IMR-90 (cell line): ENCODE results near the gene TNS3. TPM values are rescaled to one million over a fixed set of nuclear protein-coding genes. Genes with fewer than 3 reads are reported as not detected.
"Not testable (repeated sequence)": the region's sequence is repeated elsewhere in the genome, so short reads cannot be mapped to it uniquely, and the experiment has no call there.

Source experiments
- ATAC-seq: fragments of 200-7000 bp; cut with Tn5 transposase; 2 replicates; pipeline ENCODE4 v1.9.1; 2020; ENCODE audit warnings: low read depth, mild to moderate bottlenecking, moderate library complexity
- BruUV-seq: library from RNA; stranded (reverse); fragments of 400-500 nt; replicated peaks from 2 replicates; lab custom pipeline; 2021; lab: Mats Ljungman, UMichigan
- CTCF ChIA-PET: fragments of 300-600 bp; formaldehyde crosslinking; extraction: SDS; loops from one replicate; lab custom pipeline; 2021; ENCODE audit warnings: antibody characterized with exemption; lab: Yijun Ruan, JAX
- POLR2A ChIA-PET: fragments of 300-600 bp; sonication (Branson Sonifier 250); formaldehyde crosslinking; loops from one replicate; lab custom pipeline; 2022; ENCODE audit warnings: antibody characterized with exemption; ENCODE audit not compliant: unreplicated experiment; lab: Charles Lee
- DNase-seq: peaks from one replicate; pipeline ENCODE4 v3.0.0; 2013
- H2AFZ ChIP-seq: replicated peaks from 2 replicates; pipeline ENCODE3; 2013; ENCODE audit warnings: low read length, mild to moderate bottlenecking; ENCODE audit not compliant: poor library complexity
- H2AK5ac ChIP-seq: 2 replicates; pipeline ENCODE4 v1.6.1; 2013; ENCODE audit warnings: low read depth, low read length, inconsistent platforms
- H2AK9ac ChIP-seq: replicated peaks from 2 replicates; pipeline ENCODE3; 2013; ENCODE audit warnings: mild to moderate bottlenecking, low read depth, low read length, moderate library complexity; ENCODE audit not compliant: poor library complexity
- H2BK120ac ChIP-seq: 2 replicates; pipeline ENCODE4 v1.6.1; 2013; ENCODE audit warnings: low read depth, low read length, inconsistent platforms
- H2BK15ac ChIP-seq: 3 replicates; pipeline ENCODE4 v1.6.1; 2013; ENCODE audit warnings: low read depth, low read length, inconsistent platforms
- H2BK20ac ChIP-seq: 2 replicates; pipeline ENCODE4 v1.6.1; 2013; ENCODE audit warnings: low read depth, mild to moderate bottlenecking, inconsistent platforms, low read length, moderate library complexity
- H2BK5ac ChIP-seq: 2 replicates; pipeline ENCODE4 v1.6.1; 2013; ENCODE audit warnings: mild to moderate bottlenecking, low read depth, low read length, inconsistent platforms; ENCODE audit not compliant: poor library complexity, severe bottlenecking
- H3K14ac ChIP-seq: replicated peaks from 2 replicates; pipeline ENCODE4 v1.6.1; 2013; ENCODE audit warnings: low read depth, low read length, inconsistent platforms
- H3K18ac ChIP-seq: 2 replicates; pipeline ENCODE4 v1.6.1; 2013; ENCODE audit warnings: low read depth, low read length, control low read depth
- H3K23ac ChIP-seq: 2 replicates; pipeline ENCODE4 v1.6.1; 2013; ENCODE audit warnings: low read depth, low read length, inconsistent platforms
- H3K27ac ChIP-seq: 2 replicates; pipeline ENCODE4 v1.5.1; 2013; ENCODE audit warnings: mild to moderate bottlenecking, control low read depth, low read length; ENCODE audit not compliant: insufficient read depth
- H3K27me3 ChIP-seq: 2 replicates; pipeline ENCODE4 v1.6.1; 2013; ENCODE audit warnings: low read length; ENCODE audit not compliant: control insufficient read depth, insufficient read depth
- H3K36me3 ChIP-seq: 2 replicates; pipeline ENCODE4 v1.6.1; 2013; ENCODE audit warnings: low read length, mixed read lengths; ENCODE audit not compliant: control insufficient read depth, insufficient read depth
- H3K4ac ChIP-seq: 2 replicates; pipeline ENCODE4 v1.6.1; 2013; ENCODE audit warnings: low read depth, low read length, inconsistent platforms
- H3K4me1 ChIP-seq: 2 replicates; pipeline ENCODE4 v1.6.1; 2013; ENCODE audit warnings: low read length, mixed read lengths; ENCODE audit not compliant: control insufficient read depth, insufficient read depth
- H3K4me2 ChIP-seq: 2 replicates; pipeline ENCODE4 v1.6.1; 2013; ENCODE audit warnings: low read depth, mild to moderate bottlenecking, control low read depth, low read length, moderate library complexity
- H3K4me3 ChIP-seq: 2 replicates; pipeline ENCODE4 v1.5.1; 2013; ENCODE audit warnings: low read depth, mild to moderate bottlenecking, control low read depth, low read length, moderate library complexity; ENCODE audit not compliant: insufficient read depth
- H3K56ac ChIP-seq: 2 replicates; pipeline ENCODE4 v1.6.1; 2013; ENCODE audit warnings: low read length, inconsistent platforms; ENCODE audit not compliant: insufficient read depth; ENCODE audit errors: extremely low read depth
- H3K79me1 ChIP-seq, 2 experiments: 2 replicates each; pipeline ENCODE4 v1.6.1; 2013; ENCODE audit warnings: low read length in 2 of 2, inconsistent platforms in 1 of 2, low read depth in 1 of 2
- H3K9ac ChIP-seq: 2 replicates; pipeline ENCODE4 v1.6.1; 2013; ENCODE audit warnings: low read depth, low read length, control low read depth
- H3K9me1 ChIP-seq: 2 replicates; pipeline ENCODE4 v1.6.1; 2013; ENCODE audit warnings: low read length, inconsistent platforms; ENCODE audit not compliant: insufficient read depth
- H3K9me3 ChIP-seq: 2 replicates; pipeline ENCODE4 v1.6.1; 2013; ENCODE audit warnings: low read length; ENCODE audit not compliant: control insufficient read depth, insufficient read depth
- H4K20me1 ChIP-seq: 2 replicates; pipeline ENCODE4 v1.6.1; 2013; ENCODE audit warnings: low read length, inconsistent platforms; ENCODE audit not compliant: insufficient read depth
- H4K5ac ChIP-seq: 2 replicates; pipeline ENCODE4 v1.6.1; 2013; ENCODE audit warnings: mild to moderate bottlenecking, low read depth, low read length, control low read depth
- H4K8ac ChIP-seq, 2 experiments: 2 replicates each; pipeline ENCODE4 v1.6.1; 2013; ENCODE audit warnings: low read depth in 2 of 2, low read length in 2 of 2, control low read depth in 1 of 2, inconsistent platforms in 1 of 2
- H4K91ac ChIP-seq: 2 replicates; pipeline ENCODE4 v1.6.1; 2013; ENCODE audit warnings: low read depth, low read length, inconsistent platforms; ENCODE audit not compliant: insufficient read depth
- CEBPB ChIP-seq: IDR thresholded peaks from 2 replicates; pipeline ENCODE4 v1.6.1; 2012; ENCODE audit warnings: low read depth, low read length, improper control_type of control experiment
- WGBS, 2 experiments: methylation state at CpG; one replicate each; pipeline versions ENCODE4 v1.1.5 to v1.1.7; 2013; ENCODE audit warnings: missing lambda C conversion rate in 2 of 2; ENCODE audit not compliant: insufficient read length in 1 of 2; ENCODE audit errors: extremely low coverage in 2 of 2; 5-methylcytosine and 5-hydroxymethylcytosine counted together
- dilution Hi-C: fragments of 300-500 bp; cut with HindIII; formaldehyde crosslinking; loops from one replicate; pipeline ENCODE4 v1.14.3; 2018; ENCODE audit warnings: low sequenced_read_pairs; ENCODE audit not compliant: unreplicated experiment
- in situ Hi-C: fragments of 300-500 bp; cut with MboI; formaldehyde crosslinking; loops from 3 replicates; pipeline ENCODE4 v1.14.3; 2019; ENCODE audit warnings: low sequenced_read_pairs, inconsistent platforms, mixed read lengths
- intact Hi-C: fragments of 100-400 bp; cut with micrococcal nuclease; formaldehyde crosslinking; loops from 2 replicates; pipeline ENCODE4 v1.10.0; 2022
- polyA plus RNA-seq, 3 experiments: library from polyadenylated mRNA; depleted of rRNA; stranded (reverse); fragments of >200 nt; gene quantifications; 2 replicates each; pipeline ENCODE4 v1.2.3, GENCODE V29; 2012; ENCODE audit warnings: low replicate concordance in 1 of 3
- total RNA-seq: library from RNA; depleted of rRNA; stranded (reverse); fragments of >200 nt; gene quantifications from 2 replicates; pipeline ENCODE4 v1.2.3, GENCODE V29; 2012

Gene TNS3
- total and polyA plus RNA-seq, 2 of the 4 experiments (the other 2 are of a cell fraction): 64.3 to 79.2 TPM

- H4K8ac ChIP-seq, H4K5ac ChIP-seq, H3K23ac ChIP-seq, H3K9ac ChIP-seq, H3K4me2 ChIP-seq, BruUV-seq, H3K9me3 ChIP-seq, H3K18ac ChIP-seq, in situ Hi-C loops, H2AK5ac ChIP-seq, H3K27ac ChIP-seq, DNase-seq, H3K56ac ChIP-seq, H3K27me3 ChIP-seq, H2AK9ac ChIP-seq, dilution Hi-C loops, H2BK15ac ChIP-seq, POLR2A ChIA-PET, H2BK5ac ChIP-seq, H4K91ac ChIP-seq, CTCF ChIA-PET, H3K4me1 ChIP-seq, H2BK120ac ChIP-seq, ATAC-seq, intact Hi-C loops, H3K14ac ChIP-seq, H2AFZ ChIP-seq, H2BK20ac ChIP-seq, H3K4me3 ChIP-seq: not testable (repeated sequence)
- Histone ChIP-seq H4K20me1 (peaks cover 47% of the 10 kb centered on the region), H3K79me1 (peaks cover 39 to 73% of the 10 kb centered on the region in 2 experiments), H3K36me3 (peaks cover 21% of the 10 kb centered on the region), H3K4ac (0 out of 2 replicates have a peak overlapping the region, but pooled peaks have one; percentile 36), H3K9me1 (peaks cover 34% of the 10 kb centered on the region)
- peak; percentile 89 for TF ChIP-seq CEBPB
- no CpG with 5 or more reads among the region's 8 CpGs for WGBS, 2 experiments
These were observed 140.9 kb downstream of the TNS3 start for GRCh38 chr7:47441048-47441447.
